Activated CD4-positive, alpha-beta T cell treated with anti-CD3 and anti-CD28 coated beads, Interleukin-2, amount 50 U/mL, for 24 hours (primary cell): Measurements from ENCODE around the gene ROBO2.

Experiments used
- DNase-seq, 2 donors: peaks; one replicate each; pipeline ENCODE4 v3.0.0-alpha.2; 2020; ENCODE audit warnings: low read depth in 1 of 2, low spot score in 1 of 2

Gene ROBO2

GRCh38 chr3:77326586-77326985, 286.7 kb downstream of the ROBO2 start:
- no peak for DNase-seq

- no peak for DNase-seq
These were observed 288.8 kb downstream of the ROBO2 start for GRCh38 chr3:77328690-77329089.

GRCh38 chr3:77329116-77329515, 289.2 kb downstream of the ROBO2 start:
- DNase-seq, result no peak

DNA sequence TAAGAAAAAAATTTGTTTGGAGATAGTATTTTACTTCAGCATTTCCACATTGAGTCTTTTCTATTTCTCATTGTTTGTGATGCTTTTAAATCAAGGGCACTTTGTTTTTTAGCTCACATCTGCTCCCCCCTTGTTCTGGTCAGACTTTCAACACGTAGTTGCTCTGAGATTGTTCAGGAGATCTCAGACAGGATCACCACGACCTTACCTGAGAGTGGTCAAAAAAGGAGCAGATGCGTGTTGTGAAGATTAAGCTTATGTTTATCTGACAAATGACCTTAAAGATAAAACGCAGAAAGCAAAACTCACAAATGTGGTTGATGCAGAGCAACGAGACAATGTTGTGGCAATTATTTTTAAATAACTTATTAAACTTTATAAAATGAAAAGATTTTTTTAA, 298.3 kb downstream of the ROBO2 start:
- no peak for DNase-seq

GRCh38 chr3:77342027-77342426, 302.1 kb downstream of the ROBO2 start:
- DNase-seq, result no peak

DNA sequence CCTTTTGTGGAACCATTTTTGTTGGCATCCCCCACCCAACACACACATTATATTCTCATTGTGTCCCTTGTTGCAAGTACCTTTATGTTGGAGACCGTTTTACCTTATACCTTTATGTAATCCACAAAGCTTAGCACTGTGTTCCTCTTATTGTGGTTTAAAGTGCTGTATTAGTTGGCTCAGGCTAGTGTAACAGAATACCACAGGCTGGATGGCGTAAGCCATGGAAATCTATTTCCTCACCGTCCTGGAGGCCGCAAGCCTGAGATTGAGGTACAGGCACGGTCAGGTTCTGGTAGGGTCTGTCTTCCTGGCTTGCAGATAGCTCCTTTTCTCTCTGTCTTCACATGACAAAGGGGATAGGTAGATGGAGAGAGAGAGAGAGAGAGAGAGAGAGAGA, 302.8 kb downstream of the ROBO2 start:
- DNase-seq, result no peak

DNA sequence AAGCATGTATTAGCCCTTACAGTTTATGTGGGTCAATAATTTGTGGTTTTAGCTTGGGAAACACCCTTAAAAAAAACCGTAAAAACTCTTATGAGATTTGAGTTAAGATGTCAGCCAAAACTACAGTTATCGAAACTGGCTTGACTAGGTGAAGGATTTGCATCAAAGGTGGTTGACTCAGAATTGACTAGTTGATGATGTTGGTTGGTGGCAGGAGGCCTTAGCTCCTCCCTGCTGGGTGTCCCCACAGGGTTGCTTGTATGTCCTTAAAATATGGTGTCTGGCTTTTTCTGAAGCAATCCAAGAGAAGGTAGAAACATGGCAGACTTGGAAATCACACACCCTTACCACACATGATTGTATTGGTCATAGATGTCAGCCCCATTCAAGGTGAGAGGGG, 305.1 kb downstream of the ROBO2 start:
- DNase-seq, result no peak

DNA sequence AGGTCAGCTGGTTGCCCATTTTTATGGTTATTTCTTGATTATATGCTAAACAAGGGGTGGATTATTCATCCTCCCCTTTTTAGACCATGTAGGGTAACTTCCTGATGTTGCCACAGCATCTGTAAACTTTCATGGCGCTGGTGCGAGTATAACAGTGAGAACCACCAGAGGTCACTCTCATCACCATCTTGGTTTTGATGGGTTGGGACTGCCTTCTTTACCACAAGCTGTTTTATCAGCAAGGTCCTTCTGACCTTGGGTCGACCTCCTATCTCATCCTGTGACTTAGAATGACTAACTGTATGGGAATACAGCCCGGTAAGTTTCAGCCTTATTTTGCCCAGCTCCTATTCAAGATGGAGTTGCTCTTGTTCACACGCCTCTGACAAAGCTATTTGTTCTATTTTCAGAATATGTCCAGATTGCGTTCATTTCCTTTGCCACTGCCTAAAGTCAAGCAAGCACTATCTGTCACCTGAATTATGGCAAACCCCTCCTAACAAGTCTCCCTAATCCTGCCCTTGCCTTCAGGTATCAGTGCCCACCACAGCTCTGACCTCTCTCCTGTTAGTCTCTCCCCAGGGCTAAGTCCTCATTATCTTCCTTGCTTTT, 308.5 kb downstream of the ROBO2 start:
- DNase-seq, result no peak

GRCh38 chr3:77354958-77355357, 315.1 kb downstream of the ROBO2 start:
- no peak for DNase-seq

GRCh38 chr3:77362936-77363335, 323.0 kb downstream of the ROBO2 start:
- DNase-seq, result no peak

DNA sequence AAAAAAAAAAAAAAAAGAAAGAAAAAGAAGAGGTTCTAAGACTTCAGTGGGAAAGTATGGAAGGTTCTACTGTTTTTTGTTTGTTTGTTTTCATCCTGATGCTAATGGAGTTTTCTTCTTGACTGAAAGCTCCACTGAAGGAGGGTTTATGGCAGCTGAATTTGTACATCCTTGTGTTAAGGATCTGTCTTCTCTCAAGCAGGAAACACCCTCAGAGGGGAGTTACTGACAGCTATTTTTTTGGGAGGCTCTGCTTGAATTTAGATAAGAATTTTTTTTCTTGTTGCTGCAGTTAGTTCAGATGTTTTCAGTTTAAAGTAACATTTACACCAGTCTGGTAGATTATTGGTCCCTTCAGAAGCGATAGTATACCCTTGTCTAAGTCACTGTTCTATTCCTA, 325.3 kb downstream of the ROBO2 start:
- DNase-seq, result no peak

GRCh38 chr3:77370413-77370812, 330.5 kb downstream of the ROBO2 start:
- DNase-seq, result no peak

DNA sequence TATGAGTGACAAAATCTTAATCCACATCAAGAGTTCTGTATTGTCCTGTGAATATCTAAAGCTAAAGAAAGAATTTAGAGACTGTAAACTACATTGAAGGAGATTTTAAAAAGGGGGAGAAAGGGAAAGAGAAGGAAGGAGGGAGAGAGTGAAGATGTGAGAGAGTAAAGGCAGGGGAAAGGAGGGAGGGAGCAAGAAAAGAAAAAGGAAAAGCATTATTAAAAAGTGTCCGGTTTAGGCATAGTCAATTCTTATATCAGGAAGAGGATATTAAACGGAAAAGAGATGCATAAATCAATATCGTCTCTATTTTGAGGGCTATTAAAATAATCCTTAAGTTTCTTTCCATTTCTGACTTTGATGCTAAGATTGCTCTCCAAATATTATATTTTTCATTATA, 332.1 kb downstream of the ROBO2 start:
- DNase-seq, result no peak

GRCh38 chr3:77372634-77373346, 332.9 kb downstream of the ROBO2 start:
- no peak for DNase-seq

DNA sequence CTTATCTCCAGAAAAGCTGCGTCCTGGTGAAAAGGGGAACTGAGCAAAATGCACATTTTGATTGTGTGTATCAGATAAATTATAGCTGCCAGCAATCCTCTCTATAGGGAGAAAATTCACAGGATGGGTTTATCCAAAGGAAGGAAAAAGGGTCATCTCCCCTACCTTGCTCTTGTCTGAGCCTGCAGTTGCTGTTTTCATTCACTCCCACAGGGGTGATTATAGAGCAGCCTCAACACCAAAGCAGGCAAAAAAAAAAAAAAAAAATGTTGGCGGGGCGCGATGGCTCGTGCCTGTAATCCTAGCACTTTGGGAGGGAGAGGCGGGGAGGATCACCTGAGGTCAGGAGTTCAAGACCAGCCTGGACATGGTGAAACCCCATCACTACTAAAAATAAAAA, 333.7 kb downstream of the ROBO2 start:
- DNase-seq, result no peak

- no peak for DNase-seq
These were observed 336.6 kb downstream of the ROBO2 start for GRCh38 chr3:77376511-77376910.

DNA sequence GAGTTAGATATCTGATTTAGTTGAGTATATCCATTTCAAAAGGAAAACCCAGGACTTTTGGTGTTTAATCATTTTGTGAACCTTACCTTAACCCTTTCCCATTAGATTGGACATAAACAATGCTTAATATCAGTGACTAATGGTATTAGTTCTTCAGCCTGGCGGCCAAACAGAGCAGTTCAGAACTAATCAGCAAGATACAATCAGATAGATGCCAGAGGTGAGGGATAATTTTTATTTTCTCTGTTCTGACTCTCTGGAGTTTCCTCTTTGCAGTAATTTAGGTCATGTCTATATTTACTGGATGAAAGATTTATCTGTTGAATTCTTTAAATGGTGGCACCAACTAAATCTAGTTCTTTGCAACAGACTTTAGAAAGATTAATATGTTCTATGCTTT, 337.8 kb downstream of the ROBO2 start:
- DNase-seq, result no peak

DNA sequence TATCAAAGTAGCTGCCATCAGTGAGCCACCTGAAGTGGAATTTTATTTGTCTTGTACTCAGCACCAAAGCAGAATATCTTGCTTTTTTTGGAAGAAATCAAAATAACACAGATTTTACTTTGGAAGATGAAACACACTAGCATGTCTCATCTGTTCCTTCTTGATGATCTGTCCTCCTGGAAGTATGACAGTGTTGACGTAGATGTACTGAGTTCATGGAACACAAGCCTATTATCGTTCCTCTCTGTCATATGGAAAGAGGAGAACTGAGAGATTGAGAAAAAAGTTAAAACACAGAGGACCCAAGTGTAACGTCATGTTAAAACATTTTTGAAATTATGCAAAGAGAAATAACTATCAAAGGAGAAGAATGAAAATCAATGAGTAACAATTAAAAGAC, 340.2 kb downstream of the ROBO2 start:
- no peak for DNase-seq

DNA sequence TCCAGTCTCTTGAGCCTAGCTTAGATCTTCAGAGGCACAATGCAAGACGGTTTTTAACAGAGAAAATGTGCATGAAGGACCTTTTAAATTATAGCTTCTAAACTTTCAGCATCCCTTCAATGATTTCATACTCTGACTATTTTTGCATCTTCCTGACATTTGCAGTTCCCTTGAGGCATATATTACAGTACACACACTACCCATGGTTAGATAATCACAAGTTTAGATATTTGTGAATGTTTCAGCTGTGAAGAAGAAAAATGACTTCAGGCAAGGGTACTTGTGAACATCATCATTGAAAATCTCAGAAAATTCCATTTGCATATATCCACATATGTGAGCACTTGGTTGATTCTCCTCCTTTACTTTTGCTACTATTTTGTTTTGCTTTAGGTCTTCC, 341.5 kb downstream of the ROBO2 start:
- DNase-seq, result no peak

GRCh38 chr3:77392181-77392580, 352.3 kb downstream of the ROBO2 start:
- no peak for DNase-seq

- DNase-seq, result no peak
These were observed 354.1 kb downstream of the ROBO2 start for GRCh38 chr3:77394046-77394445.

GRCh38 chr3:77404871-77405270, 365.0 kb downstream of the ROBO2 start:
- DNase-seq, result no peak

GRCh38 chr3:77407441-77407840, 367.5 kb downstream of the ROBO2 start:
- DNase-seq, result no peak
